GM19025 (cell line): ENCODE results near the gene JAG1.

Experiments used
- ATAC-seq: cut with Tn5 transposase; IDR thresholded peaks from one replicate; pipeline ENCODE4 v1.9.1; 2021; ENCODE audit warnings: mild to moderate bottlenecking, low read depth, moderate library complexity; ENCODE audit not compliant: unreplicated experiment

JAG1 gene

GRCh38 chr20:10655720-10656669, 17.8 kb downstream of the JAG1 start:
- ATAC-seq: no peak

- ATAC-seq: peak; percentile 54
Observed at GRCh38 chr20:10654630-10655029, 19.2 kb downstream of the JAG1 start.

GRCh38 chr20:10654250-10654610, 19.6 kb downstream of the JAG1 start:
- ATAC-seq: no peak

- no peak for ATAC-seq
Observed at GRCh38 chr20:10653599-10654249, 20.1 kb downstream of the JAG1 start.

- ATAC-seq: no peak
Observed at GRCh38 chr20:10652660-10653261, 21.0 kb downstream of the JAG1 start.

GRCh38 chr20:10652185-10652584, 21.6 kb downstream of the JAG1 start:
- no peak for ATAC-seq

- ATAC-seq: no peak
Observed at GRCh38 chr20:10651227-10651990, 22.4 kb downstream of the JAG1 start.

GRCh38 chr20:10649797-10650160, 24.0 kb downstream of the JAG1 start:
- no peak for ATAC-seq

GRCh38 chr20:10649080-10649796, 24.6 kb downstream of the JAG1 start:
- ATAC-seq: no peak

GRCh38 chr20:10648651-10649050, 25.1 kb downstream of the JAG1 start:
- no peak for ATAC-seq

- no peak for ATAC-seq
Observed at GRCh38 chr20:10647909-10648308, 25.9 kb downstream of the JAG1 start.

GRCh38 chr20:10647471-10647870, 26.3 kb downstream of the JAG1 start:
- ATAC-seq: no peak

- no peak for ATAC-seq
Observed at GRCh38 chr20:10646886-10647420, 26.8 kb downstream of the JAG1 start.

- ATAC-seq: no peak
Observed at GRCh38 chr20:10646006-10646405, 27.8 kb downstream of the JAG1 start.

- no peak for ATAC-seq
Observed at GRCh38 chr20:10645205-10645570, 28.6 kb downstream of the JAG1 start.

- ATAC-seq: peak; percentile 54
Observed at GRCh38 chr20:10644458-10645204, 29.2 kb downstream of the JAG1 start.

- ATAC-seq: no peak
Observed at GRCh38 chr20:10643560-10643873, 30.3 kb downstream of the JAG1 start.

- no peak for ATAC-seq
Observed at GRCh38 chr20:10642856-10643559, 30.8 kb downstream of the JAG1 start.

GRCh38 chr20:10641893-10642292, 31.9 kb downstream of the JAG1 start:
- no peak for ATAC-seq
